ENCODE measurements around the gene FAM163B. TPM values are rescaled to one million over a fixed set of nuclear protein-coding genes. Genes with fewer than 3 reads are reported as not detected.

Gene FAM163B
- total and polyA plus RNA-seq, 9 of the 15 experiments (the other 6 are each of a cell fraction or from before 2014, with no cell fraction given) = not detected

DNA sequence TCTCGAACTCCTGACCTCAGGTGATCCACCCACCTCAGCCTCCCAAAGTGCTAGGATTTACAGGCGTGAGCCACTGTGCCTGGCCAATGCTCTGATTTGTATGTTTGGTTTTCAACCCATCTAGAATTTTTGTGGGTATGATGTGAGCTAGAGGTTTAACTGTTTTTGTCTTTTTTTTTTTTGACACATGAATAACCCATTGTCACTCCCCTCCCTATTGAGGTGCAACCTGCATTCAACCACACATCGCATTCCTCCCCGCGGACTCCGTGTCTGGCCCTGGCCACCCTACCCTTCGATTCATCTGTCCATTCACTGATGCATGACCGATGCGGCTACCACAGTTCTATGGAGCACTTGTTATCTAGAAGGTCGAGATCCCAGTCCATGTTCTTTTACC lies 9.5 kb upstream of the FAM163B start:
- POLR2A ChIA-PET = interaction anchor here (0.7 kb wide), 1 partner anchor 122 kb away, joined by 3 read pairs; no protein-coding TSS in a partner anchor
- CTCF ChIA-PET (ENCODE audit: low intra/inter-chr PET ratio) = no interaction called here
- Histone ChIP-seq H2AFZ (ENCODE audit: low read depth, low read length) (no peak overlapping the region), H3K9me3 (replicated peaks; ENCODE audit: control insufficient read depth, insufficient read depth, low read depth, low read length) (no peaks in the 10 kb centered on the region), H3K4me3 (no peak overlapping the region), H4K20me1 (replicated peaks; ENCODE audit: control insufficient read depth, insufficient read depth, low read length) (peaks cover 18% of the 10 kb centered on the region; the same call in 1 of the 2 replicates), H3K36me3 (ENCODE audit: control insufficient read depth, insufficient read depth, low read length) (no peaks in the 10 kb centered on the region), H3K27ac (ENCODE audit: extremely low read depth, low read depth, low read length) (no peak overlapping the region), H3K79me2 (ENCODE audit: control insufficient read depth, insufficient read depth, low read length) (no peaks in the 10 kb centered on the region), H3K4me2 (ENCODE audit: insufficient read depth, low read length) (no peak overlapping the region), H3K9me1 (ENCODE audit: control insufficient read depth, insufficient read depth, low read length) (no peaks in the 10 kb centered on the region), H3K27me3 (ENCODE audit: control insufficient read depth in 2 of 2, insufficient read depth in 2 of 2, low read length in 2 of 2) (peaks cover 15 to 54% of the 10 kb centered on the region in 2 experiments; a peak in 4 of 5 replicates), H3K9ac (ENCODE audit: insufficient read depth in 1 of 2, low read depth in 2 of 2, low read length in 2 of 2) (no peak overlapping the region), H3K4me1 (replicated peaks in 1 of 2; ENCODE audit: control insufficient read depth in 2 of 2, insufficient read depth in 2 of 2, low read length in 2 of 2) (no peaks in the 10 kb centered on the region)
- no TSS peak for BruUV-seq (replicated peaks)
- intact Hi-C loops (cut with micrococcal nuclease) = no loop called here
- WGBS (ENCODE audit: insufficient coverage, low coverage, missing lambda C conversion rate) = 0% methylated on average over 10 of the region's 10 CpGs
- FAIRE-seq (no peak), ATAC-seq (no peak), DNase-seq (ENCODE audit: extremely low read depth in 1 of 4, low spot score in 3 of 4) (no peak)
- in situ Hi-C loops (cut with MboI) = no loop called here
- TF ChIP-seq KHSRP (IDR thresholded peaks at IDR 0.05) (no peak), RBM34 (IDR thresholded peaks at IDR 0.05; ENCODE audit: borderline replicate concordance, insufficient read depth, low read length) (no peak), FOXA1 (IDR thresholded peaks at IDR 0.05; ENCODE audit: borderline replicate concordance) (no peak), ILF3 (IDR thresholded peaks at IDR 0.05; ENCODE audit: borderline replicate concordance) (no peak), KAT2B (IDR thresholded peaks at IDR 0.05; ENCODE audit: low read depth, low read length) (no peak), HEY1 (CRISPR knock-in tag; IDR thresholded peaks at IDR 0.05; ENCODE audit: borderline replicate concordance) (no peak), RB1 (IDR thresholded peaks at IDR 0.05; ENCODE audit: low read depth) (no peak), COPS2 (conservative IDR thresholded peaks at IDR 0.05) (no peak), TAF1 (IDR thresholded peaks at IDR 0.05; ENCODE audit: control insufficient read depth, extremely low read depth, insufficient read depth, low read length, severe bottlenecking) (no peak)
- TF ChIP-seq, protein P1, sequence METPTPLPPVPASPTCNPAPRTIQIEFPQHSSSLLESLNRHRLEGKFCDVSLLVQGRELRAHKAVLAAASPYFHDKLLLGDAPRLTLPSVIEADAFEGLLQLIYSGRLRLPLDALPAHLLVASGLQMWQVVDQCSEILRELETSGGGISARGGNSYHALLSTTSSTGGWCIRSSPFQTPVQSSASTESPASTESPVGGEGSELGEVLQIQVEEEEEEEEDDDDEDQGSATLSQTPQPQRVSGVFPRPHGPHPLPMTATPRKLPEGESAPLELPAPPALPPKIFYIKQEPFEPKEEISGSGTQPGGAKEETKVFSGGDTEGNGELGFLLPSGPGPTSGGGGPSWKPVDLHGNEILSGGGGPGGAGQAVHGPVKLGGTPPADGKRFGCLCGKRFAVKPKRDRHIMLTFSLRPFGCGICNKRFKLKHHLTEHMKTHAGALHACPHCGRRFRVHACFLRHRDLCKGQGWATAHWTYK (CRISPR knock-in tag; IDR thresholded peaks at IDR 0.05) = no peak
- TF ChIP-seq, protein P2, sequence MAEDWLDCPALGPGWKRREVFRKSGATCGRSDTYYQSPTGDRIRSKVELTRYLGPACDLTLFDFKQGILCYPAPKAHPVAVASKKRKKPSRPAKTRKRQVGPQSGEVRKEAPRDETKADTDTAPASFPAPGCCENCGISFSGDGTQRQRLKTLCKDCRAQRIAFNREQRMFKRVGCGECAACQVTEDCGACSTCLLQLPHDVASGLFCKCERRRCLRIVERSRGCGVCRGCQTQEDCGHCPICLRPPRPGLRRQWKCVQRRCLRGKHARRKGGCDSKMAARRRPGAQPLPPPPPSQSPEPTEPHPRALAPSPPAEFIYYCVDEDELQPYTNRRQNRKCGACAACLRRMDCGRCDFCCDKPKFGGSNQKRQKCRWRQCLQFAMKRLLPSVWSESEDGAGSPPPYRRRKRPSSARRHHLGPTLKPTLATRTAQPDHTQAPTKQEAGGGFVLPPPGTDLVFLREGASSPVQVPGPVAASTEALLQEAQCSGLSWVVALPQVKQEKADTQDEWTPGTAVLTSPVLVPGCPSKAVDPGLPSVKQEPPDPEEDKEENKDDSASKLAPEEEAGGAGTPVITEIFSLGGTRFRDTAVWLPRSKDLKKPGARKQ (CRISPR knock-in tag; IDR thresholded peaks at IDR 0.05) = no peak
- TF ChIP-seq, protein P3, sequence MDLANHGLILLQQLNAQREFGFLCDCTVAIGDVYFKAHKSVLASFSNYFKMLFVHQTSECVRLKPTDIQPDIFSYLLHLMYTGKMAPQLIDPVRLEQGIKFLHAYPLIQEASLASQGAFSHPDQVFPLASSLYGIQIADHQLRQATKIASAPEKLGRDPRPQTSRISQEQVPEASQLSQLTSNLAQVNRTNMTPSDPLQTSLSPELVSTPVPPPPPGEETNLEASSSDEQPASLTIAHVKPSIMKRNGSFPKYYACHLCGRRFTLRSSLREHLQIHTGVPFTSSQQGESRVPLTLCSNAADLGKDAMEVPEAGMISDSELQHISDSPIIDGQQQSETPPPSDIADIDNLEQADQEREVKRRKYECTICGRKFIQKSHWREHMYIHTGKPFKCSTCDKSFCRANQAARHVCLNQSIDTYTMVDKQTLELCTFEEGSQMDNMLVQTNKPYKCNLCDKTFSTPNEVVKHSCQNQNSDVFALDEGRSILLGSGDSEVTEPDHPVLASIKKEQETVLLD (IDR thresholded peaks at IDR 0.05) = no peak
- TF ChIP-seq, protein P4, sequence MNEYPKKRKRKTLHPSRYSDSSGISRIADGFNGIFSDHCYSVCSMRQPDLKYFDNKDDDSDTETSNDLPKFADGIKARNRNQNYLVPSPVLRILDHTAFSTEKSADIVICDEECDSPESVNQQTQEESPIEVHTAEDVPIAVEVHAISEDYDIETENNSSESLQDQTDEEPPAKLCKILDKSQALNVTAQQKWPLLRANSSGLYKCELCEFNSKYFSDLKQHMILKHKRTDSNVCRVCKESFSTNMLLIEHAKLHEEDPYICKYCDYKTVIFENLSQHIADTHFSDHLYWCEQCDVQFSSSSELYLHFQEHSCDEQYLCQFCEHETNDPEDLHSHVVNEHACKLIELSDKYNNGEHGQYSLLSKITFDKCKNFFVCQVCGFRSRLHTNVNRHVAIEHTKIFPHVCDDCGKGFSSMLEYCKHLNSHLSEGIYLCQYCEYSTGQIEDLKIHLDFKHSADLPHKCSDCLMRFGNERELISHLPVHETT (CRISPR knock-in tag; conservative IDR thresholded peaks at IDR 0.05 in 1 of 2, IDR thresholded peaks at IDR 0.05 in 1 of 2) = no peak
- TF ChIP-seq, protein P5, sequence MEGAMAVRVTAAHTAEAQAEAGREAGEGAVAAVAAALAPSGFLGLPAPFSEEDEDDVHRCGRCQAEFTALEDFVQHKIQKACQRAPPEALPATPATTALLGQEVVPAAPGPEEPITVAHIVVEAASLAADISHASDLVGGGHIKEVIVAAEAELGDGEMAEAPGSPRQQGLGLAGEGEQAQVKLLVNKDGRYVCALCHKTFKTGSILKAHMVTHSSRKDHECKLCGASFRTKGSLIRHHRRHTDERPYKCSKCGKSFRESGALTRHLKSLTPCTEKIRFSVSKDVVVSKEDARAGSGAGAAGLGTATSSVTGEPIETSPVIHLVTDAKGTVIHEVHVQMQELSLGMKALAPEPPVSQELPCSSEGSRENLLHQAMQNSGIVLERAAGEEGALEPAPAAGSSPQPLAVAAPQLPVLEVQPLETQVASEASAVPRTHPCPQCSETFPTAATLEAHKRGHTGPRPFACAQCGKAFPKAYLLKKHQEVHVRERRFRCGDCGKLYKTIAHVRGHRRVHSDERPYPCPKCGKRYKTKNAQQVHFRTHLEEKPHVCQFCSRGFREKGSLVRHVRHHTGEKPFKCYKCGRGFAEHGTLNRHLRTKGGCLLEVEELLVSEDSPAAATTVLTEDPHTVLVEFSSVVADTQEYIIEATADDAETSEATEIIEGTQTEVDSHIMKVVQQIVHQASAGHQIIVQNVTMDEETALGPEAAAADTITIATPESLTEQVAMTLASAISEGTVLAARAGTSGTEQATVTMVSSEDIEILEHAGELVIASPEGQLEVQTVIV (CRISPR knock-in tag; IDR thresholded peaks at IDR 0.05; ENCODE audit: borderline replicate concordance) = no peak

All from K562 (cell line).